Ishikawa (cell line): ENCODE results near the gene TP53BP2.

ENCODE experiments used
- CEBPB ChIP-seq: IDR thresholded peaks from 2 replicates; pipeline ENCODE4 v1.6.1; 2012
- CREB1 ChIP-seq: IDR thresholded peaks from 2 replicates; pipeline ENCODE4 v1.6.1; 2012; ENCODE audit warnings: low read depth
- EGR1 ChIP-seq: IDR thresholded peaks from 2 replicates; pipeline ENCODE4 v1.6.1; 2012
- EP300 ChIP-seq: IDR thresholded peaks from 2 replicates; pipeline ENCODE4 v1.6.1; 2012; ENCODE audit warnings: borderline replicate concordance
- FOXM1 ChIP-seq: IDR thresholded peaks from 2 replicates; pipeline ENCODE4 v1.6.1; 2012; ENCODE audit warnings: low read depth, borderline replicate concordance
- NFIC ChIP-seq: IDR thresholded peaks from 2 replicates; pipeline ENCODE4 v1.6.1; 2012
- RAD21 ChIP-seq: IDR thresholded peaks from 2 replicates; pipeline ENCODE4 v1.6.1; 2012; ENCODE audit warnings: low read depth
- TAF1 ChIP-seq: IDR thresholded peaks from 2 replicates; pipeline ENCODE4 v1.6.1; 2012; ENCODE audit warnings: low read depth, mild to moderate bottlenecking
- TCF12 ChIP-seq: IDR thresholded peaks from 2 replicates; pipeline ENCODE4 v1.6.1; 2012; ENCODE audit warnings: low read depth
- TEAD4 ChIP-seq: IDR thresholded peaks from 2 replicates; pipeline ENCODE4 v1.6.1; 2012
- YY1 ChIP-seq: IDR thresholded peaks from 2 replicates; pipeline ENCODE4 v1.6.1; 2012; ENCODE audit warnings: low read depth
- ZBTB7A ChIP-seq: IDR thresholded peaks from 2 replicates; pipeline ENCODE4 v1.6.1; 2012; ENCODE audit warnings: low read depth
- TF ChIP-seq, protein P1 (sequence below): IDR thresholded peaks from 2 replicates; pipeline ENCODE4 v1.6.1; 2012
- TF ChIP-seq, protein P2 (sequence below): IDR thresholded peaks from 2 replicates; pipeline ENCODE4 v1.6.1; 2012
- TF ChIP-seq, protein P3 (sequence below): IDR thresholded peaks from 2 replicates; pipeline ENCODE4 v1.6.1; 2012; ENCODE audit warnings: low read depth, mild to moderate bottlenecking

Gene TP53BP2

DNA sequence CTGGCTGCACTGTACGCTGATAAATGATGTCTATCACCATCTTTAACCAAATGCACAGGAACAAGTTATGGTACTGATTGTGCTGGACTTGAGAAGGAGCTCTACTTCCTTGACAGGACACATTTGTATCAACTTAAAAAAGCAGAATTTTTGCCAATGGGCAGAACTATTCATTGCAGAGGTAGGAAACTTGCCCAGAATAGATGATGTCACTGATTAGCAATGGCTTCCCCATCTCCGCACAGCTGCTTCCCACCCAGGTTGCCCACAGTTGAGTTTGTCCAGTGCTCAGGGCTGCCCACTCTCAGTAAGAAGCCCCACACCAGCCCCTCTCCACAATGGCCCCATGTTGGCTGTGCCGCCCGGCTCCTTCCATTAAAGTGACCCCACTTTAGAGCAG is 100.0 kb downstream of the TP53BP2 start:
- TF ChIP-seq CREB1: no peak
- TF ChIP-seq CEBPB: no peak
- TF ChIP-seq, protein P1, sequence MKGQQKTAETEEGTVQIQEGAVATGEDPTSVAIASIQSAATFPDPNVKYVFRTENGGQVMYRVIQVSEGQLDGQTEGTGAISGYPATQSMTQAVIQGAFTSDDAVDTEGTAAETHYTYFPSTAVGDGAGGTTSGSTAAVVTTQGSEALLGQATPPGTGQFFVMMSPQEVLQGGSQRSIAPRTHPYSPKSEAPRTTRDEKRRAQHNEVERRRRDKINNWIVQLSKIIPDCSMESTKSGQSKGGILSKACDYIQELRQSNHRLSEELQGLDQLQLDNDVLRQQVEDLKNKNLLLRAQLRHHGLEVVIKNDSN: no peak
- no peak for TF ChIP-seq TEAD4
- no peak for TF ChIP-seq RAD21
- no peak for TF ChIP-seq NFIC

DNA sequence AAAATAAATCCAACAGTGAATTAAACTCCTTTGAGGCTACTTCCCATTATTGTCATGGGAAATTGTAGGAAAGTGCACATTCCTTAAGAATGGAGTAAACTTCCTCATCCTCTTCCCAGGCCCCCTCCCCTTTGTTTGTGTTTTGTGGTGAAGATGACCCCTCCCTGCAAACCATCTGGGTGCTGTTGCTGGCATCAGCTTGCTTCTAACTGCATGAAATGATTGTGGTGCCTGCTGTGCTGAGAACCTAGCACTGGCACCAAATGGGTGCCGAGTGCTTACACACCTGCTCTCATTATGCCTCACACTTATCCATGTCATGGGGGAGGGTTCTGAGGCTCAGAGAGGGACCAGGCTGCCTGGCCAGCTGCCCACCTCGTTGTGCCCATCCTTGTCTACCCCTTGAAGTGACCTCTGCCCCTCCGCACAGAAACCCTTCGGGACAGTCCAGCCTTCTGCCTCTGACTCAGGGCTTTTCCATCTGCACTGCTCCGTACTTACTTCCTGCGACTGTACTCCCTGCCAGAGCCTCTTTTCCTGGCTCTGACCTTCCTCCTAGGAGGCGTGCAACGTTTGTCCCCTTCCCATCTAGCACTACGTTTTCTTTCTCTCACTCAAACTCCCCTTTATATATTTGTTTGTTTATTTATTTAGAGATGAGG is 102.8 kb downstream of the TP53BP2 start:
- TF ChIP-seq ZBTB7A: no peak
- no peak for TF ChIP-seq CEBPB
- TF ChIP-seq TCF12: no peak

DNA sequence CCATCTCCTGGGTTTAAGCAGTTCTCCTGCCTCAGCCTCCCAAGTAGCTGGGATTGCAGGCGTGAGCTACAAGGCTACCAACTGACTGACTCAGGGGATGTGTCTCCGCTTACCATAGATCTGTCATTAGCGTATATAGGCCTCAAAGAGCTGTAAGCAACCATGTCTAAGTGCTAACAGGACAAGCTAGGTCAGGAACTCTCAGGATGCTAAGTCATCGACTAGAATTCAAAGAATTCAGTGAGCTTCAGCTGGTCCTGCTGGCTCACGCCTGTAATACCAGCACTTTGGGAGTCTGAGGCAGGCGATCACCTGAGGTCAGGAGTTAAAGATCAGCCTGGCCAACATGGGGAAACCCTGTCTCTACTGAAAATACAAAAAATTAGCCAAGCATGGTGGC is 103.9 kb downstream of the TP53BP2 start:
- TF ChIP-seq, protein P1: no peak
- TF ChIP-seq FOXM1 (no peak), YY1 (no peak), CEBPB (no peak), EGR1 (no peak), TEAD4 (no peak), CREB1 (no peak), NFIC (no peak), EP300 (no peak), RAD21 (no peak), TAF1 (no peak), ZBTB7A (no peak), TCF12 (no peak)
- TF ChIP-seq, protein P2, sequence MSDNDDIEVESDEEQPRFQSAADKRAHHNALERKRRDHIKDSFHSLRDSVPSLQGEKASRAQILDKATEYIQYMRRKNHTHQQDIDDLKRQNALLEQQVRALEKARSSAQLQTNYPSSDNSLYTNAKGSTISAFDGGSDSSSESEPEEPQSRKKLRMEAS: no peak
- TF ChIP-seq, protein P3, sequence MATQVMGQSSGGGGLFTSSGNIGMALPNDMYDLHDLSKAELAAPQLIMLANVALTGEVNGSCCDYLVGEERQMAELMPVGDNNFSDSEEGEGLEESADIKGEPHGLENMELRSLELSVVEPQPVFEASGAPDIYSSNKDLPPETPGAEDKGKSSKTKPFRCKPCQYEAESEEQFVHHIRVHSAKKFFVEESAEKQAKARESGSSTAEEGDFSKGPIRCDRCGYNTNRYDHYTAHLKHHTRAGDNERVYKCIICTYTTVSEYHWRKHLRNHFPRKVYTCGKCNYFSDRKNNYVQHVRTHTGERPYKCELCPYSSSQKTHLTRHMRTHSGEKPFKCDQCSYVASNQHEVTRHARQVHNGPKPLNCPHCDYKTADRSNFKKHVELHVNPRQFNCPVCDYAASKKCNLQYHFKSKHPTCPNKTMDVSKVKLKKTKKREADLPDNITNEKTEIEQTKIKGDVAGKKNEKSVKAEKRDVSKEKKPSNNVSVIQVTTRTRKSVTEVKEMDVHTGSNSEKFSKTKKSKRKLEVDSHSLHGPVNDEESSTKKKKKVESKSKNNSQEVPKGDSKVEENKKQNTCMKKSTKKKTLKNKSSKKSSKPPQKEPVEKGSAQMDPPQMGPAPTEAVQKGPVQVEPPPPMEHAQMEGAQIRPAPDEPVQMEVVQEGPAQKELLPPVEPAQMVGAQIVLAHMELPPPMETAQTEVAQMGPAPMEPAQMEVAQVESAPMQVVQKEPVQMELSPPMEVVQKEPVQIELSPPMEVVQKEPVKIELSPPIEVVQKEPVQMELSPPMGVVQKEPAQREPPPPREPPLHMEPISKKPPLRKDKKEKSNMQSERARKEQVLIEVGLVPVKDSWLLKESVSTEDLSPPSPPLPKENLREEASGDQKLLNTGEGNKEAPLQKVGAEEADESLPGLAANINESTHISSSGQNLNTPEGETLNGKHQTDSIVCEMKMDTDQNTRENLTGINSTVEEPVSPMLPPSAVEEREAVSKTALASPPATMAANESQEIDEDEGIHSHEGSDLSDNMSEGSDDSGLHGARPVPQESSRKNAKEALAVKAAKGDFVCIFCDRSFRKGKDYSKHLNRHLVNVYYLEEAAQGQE: no peak

DNA sequence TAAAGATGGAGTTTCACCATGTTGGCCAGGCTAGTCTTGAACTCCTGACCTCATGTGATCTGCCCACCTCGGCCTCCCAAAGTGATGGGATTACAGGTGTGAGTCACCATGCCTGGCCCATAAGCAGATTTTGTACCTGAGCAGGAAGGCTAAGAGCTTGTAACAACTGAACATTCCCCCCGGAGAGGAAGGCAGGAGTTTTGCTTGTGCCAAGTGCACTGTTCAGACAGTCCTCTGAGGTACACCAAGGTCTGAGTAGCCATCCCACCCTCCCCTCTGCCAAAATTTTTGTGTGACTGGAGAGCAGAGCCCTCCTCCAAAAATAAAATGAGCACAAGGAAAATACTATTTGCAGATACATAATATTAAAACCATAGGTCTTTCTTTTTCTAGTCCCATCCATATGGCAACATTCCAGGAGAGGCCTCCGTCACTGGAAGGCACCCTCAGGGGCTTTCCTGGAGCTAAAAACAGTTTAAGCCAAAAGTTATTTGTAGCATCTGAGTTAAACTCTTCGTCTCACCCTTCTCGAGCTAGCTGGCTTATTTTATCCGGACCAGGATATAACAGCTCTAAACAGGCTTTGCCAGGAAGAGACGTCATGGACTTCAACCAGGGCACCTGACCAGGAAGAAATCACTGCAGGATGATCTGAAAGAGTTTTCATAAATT is 106.2 kb downstream of the TP53BP2 start:
- TF ChIP-seq NFIC: no peak
- TF ChIP-seq, protein P2: no peak
- no peak for TF ChIP-seq TEAD4
- TF ChIP-seq FOXM1: no peak
- no peak for TF ChIP-seq YY1
- no peak for TF ChIP-seq EP300
- TF ChIP-seq CEBPB: no peak

DNA sequence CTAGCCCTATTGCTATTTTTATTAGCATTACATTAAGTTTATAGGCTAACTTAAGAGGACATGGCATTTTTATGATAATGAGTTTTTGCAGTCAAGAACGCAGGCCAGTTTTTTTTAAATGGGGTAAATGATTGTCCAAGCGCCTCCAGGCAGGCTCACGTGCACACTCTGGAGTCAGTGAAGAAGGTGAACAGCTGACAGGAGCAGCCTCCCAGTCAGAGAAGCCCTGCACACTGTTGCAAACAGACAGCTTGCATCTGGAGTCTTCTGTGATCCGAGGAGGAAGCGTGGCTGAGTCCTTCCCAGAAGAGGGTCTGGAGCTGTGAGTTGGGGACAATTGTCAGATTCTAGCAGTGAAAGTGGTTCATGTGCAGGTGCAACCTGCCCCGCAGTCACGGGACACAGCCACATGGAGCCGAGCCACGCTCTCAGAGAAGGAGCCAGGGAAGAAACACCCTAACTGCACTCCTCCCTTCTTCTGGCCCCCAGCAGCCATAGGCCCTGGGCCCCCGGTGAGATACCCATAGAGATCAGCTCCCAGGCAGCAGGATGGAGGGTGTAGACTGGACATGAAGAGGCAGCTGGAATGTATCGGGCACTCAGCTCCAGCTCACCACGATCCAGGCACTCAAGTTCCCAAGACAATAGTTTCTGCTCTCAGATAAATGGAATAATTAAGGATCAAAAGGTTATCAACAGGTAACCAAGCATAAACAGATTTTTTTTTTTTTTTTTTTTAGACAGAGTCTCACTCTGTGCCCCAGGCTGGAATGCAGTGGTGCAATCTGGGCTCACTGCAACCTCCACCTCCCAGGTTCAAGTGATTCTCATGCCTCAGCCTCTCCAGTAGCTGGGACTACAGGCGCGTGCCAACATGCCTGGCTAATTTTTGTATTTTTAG is 107.0 kb downstream of the TP53BP2 start:
- no peak for TF ChIP-seq TAF1
- no peak for TF ChIP-seq CEBPB
- no peak for TF ChIP-seq NFIC
- TF ChIP-seq FOXM1: no peak
- TF ChIP-seq, protein P3: no peak
- no peak for TF ChIP-seq CREB1
- TF ChIP-seq TEAD4: no peak
- no peak for TF ChIP-seq EP300
- TF ChIP-seq, protein P1: no peak
- TF ChIP-seq YY1: no peak
- TF ChIP-seq EGR1: no peak
- TF ChIP-seq RAD21: no peak
- no peak for TF ChIP-seq ZBTB7A
- no peak for TF ChIP-seq TCF12
